Fibroblast of pulmonary artery (primary cell): ENCODE measurements around the gene TRRAP.
A peak's percentile ranks its signal among the peaks of the same experiment; 100 is the strongest.

Source experiments
- DNase-seq: peaks from one replicate; pipeline ENCODE4 v3.0.0-alpha.2; 2010; ENCODE audit warnings: low read depth
- H3K4me3 ChIP-seq: replicated peaks from 2 replicates; pipeline ENCODE4 v1.5.1; 2011; ENCODE audit warnings: low read depth, mild to moderate bottlenecking, control low read depth, low read length, moderate library complexity
- TF ChIP-seq, protein P1 (sequence below): IDR thresholded peaks from 2 replicates; pipeline ENCODE4 v1.5.1; 2011; ENCODE audit warnings: mild to moderate bottlenecking, control low read depth, low read length, inconsistent platforms; ENCODE audit errors: missing control alignments

Gene TRRAP

DNA sequence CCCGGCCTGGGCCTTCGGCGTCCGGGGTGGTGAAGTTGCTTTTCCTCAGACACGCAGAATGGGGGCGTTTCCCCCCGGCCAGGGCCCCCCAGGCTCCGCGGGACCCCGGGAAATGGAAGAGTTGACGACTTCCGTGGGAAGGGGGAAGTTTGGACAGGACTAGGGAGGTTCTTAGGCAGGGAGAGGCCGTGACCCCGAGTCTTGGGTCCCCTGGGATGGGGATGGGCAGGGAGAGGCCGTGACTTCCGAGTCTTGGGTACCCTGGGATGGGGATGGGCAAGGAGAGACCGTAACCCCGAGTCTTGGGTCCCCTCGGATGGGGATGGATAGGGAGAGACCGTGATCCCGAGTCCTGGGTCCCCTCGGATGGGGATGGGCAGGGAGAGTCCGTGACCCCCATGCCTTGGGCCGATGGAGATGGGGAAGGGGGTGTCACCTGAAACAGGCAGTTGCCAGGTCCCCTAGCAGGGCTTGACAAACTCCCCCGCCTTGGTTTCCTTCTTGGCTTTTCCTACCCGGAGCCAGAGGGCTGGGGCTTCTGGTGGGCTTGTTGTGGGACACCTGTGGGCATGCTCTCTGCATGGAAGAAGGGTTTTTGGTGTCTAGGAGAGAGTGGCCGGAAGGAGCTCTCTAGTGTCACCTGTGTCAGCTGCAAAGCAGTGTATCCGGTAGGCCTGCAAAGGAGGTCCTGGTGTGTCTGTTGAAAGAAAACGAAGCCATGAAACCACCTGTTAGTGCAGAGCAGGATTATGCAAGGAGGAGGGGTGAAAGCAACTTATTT lies 1.1 kb downstream of the TRRAP start:
- H3K4me3 ChIP-seq = peak overlapping the region; percentile 94
- TF ChIP-seq, protein P1, sequence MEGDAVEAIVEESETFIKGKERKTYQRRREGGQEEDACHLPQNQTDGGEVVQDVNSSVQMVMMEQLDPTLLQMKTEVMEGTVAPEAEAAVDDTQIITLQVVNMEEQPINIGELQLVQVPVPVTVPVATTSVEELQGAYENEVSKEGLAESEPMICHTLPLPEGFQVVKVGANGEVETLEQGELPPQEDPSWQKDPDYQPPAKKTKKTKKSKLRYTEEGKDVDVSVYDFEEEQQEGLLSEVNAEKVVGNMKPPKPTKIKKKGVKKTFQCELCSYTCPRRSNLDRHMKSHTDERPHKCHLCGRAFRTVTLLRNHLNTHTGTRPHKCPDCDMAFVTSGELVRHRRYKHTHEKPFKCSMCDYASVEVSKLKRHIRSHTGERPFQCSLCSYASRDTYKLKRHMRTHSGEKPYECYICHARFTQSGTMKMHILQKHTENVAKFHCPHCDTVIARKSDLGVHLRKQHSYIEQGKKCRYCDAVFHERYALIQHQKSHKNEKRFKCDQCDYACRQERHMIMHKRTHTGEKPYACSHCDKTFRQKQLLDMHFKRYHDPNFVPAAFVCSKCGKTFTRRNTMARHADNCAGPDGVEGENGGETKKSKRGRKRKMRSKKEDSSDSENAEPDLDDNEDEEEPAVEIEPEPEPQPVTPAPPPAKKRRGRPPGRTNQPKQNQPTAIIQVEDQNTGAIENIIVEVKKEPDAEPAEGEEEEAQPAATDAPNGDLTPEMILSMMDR = no peak
- no peak for DNase-seq

DNA sequence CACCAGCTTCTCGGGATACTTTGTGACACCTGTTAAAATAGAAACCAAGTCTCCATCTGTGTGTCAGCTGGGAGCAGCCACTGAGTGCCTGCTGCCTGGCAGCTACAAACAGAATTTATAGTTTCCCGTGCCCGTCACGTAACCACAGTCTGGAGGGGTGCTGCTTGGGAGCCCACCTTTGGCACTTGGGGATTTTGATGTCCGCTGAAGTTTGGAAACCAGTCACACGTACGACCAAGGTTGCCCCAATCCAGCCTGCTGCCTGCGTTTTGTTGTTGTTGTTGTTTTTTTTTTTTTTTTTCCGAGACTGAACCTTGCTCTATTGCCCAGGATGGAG lies 1.6 kb downstream of the TRRAP start:
- TF ChIP-seq, protein P1 = no peak
- peak overlapping the region; percentile 94 for H3K4me3 ChIP-seq
- DNase-seq = no peak

DNA sequence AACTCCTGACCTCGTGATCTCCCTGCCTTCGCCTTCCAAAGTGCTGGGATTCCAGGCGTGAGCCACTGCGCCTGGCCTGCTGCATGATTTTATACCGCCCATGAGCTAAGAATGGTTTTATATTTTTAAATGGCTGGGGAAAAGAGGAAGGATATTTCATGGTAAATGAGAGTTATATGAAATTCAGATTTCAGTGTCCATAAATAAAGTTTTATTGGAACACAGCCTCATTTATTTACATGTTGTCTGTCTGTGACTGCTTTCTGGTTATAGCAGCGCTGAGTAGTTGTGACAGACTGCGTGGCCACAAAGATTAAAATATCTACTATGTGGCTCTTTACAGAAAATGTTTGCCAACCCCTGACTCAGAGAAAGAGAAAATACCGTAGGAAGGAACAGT lies 2.2 kb downstream of the TRRAP start:
- TF ChIP-seq, protein P1 = no peak
- no peak for DNase-seq
- H3K4me3 ChIP-seq = no peak overlapping the region

DNA sequence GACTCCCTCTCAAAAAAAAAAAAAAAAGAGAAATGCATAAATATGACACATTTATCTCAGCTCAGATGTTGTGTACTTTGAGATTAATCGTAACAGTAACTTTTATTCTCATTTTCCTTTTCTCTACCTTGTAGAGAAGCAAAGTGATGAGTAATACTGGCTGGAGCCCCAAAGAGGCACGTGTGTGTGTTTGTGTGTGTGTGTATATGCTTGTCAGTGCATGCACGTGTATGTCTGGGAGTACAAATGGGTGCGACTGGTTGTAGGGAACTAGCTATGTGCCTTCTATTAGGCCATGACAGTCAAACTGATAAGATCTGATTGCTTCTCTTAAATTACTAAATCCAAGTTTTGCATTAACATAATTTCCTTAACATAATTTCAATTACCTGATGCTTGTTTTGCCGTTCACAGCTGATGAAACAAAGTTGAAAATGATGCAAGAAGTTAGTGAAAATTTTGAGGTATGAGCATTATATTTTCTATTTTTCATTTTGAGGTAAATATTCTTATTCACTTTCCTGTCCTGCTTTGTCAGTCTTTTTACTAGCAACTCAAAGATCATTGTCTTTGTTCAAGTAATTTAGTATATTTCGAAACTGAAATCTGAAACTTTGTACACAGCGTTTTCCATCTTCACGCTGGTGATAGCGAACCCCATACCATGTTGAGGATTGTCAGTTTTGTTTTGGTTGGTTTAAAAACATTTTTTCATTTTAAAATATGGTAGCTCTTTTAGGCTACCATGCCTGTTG lies 3.4 kb downstream of the TRRAP start:
- TF ChIP-seq, protein P1 = no peak
- no peak for DNase-seq
- H3K4me3 ChIP-seq = no peak overlapping the region

DNA sequence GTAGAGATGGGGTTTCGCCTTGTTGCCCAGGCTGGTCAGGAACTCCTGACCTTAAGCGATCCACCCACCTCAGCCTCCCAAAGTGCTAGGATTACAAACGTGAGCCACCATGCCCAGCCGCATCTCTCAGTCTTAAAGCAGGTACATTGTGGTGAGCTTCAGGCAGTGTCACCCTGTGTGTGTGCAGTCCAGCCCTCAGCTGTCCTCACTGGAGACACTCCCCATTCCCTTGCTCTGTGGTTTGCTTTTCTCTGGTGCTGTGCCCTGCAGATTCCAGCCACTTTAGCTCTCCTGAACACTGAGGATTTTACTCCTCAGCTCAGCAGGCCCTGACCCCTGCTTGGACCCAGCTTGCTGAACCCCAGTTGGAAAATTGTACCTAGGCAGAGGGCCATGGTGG lies 6.1 kb downstream of the TRRAP start:
- TF ChIP-seq, protein P1 = no peak
- no peak for DNase-seq
- H3K4me3 ChIP-seq = no peak overlapping the region

DNA sequence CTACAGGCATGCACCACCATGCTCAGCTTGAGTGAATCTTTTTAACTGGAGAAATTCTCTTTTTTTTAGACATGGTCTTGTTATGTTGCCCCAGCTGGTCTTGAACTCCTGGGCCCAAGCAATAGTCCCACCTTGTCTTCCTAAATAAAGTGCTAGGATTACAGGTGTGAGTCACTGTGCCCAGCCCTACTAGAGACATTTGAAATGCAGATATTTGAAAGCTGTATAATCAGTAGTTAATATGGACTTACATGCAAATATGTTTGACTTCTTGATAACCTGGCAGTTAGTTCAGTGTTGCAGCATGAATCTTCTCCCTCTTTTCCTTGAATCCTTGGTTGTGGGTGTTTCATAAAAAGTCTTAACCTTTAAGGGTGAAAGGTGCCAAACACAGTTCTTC lies 8.7 kb downstream of the TRRAP start:
- TF ChIP-seq, protein P1 = no peak
- DNase-seq = no peak
- H3K4me3 ChIP-seq = no peak overlapping the region
